ENCODE data around the gene KDM6B. TPM values are rescaled to one million over a fixed set of nuclear protein-coding genes. Genes with fewer than 3 reads are reported as not detected.

Gene KDM6B
- total RNA-seq, 1 donor from 2014 or later = 48.3 TPM

GRCh38 chr17:7854078-7854777, 20.2 kb downstream of the KDM6B start:
- H3K36me3 ChIP-seq = peaks cover 41% of the 10 kb centered on the region
- intact Hi-C loops (cut with DNase I) = no loop called here
- no peak for TF ChIP-seq CTCF (IDR thresholded peaks at IDR 0.05)
- no peak for ATAC-seq
- no peak overlapping the region for H3K27ac ChIP-seq
- peaks cover 28% of the 10 kb centered on the region for H3K4me1 ChIP-seq
- H3K9me3 ChIP-seq = no peaks in the 10 kb centered on the region
- H3K4me3 ChIP-seq = peak overlapping the region; percentile 73
- no peaks in the 10 kb centered on the region for H3K27me3 ChIP-seq
- peak; percentile 61 for DNase-seq

GRCh38 chr17:7854851-7855659, 21.0 kb downstream of the KDM6B start, which contains the start of gene TMEM88:
TSS of gene TMEM88 (plus strand) at chr17:7855066. CDS start at chr17:7855075, 9 bp downstream.
- Histone ChIP-seq H3K9me3 (no peaks in the 10 kb centered on the region), H3K4me1 (peaks cover 28% of the 10 kb centered on the region), H3K4me3 (peak within 1 kb of the TSS; percentile 73), H3K27ac (peak within 1 kb of the TSS; percentile 89), H3K36me3 (peaks cover 33% of the 10 kb centered on the region), H3K27me3 (no peaks in the 10 kb centered on the region)
- ATAC-seq (no peak), DNase-seq (peak; percentile 65)
- intact Hi-C loops (cut with DNase I) = no loop called here
- no peak for TF ChIP-seq CTCF (IDR thresholded peaks at IDR 0.05)

- Histone ChIP-seq H3K27ac (peak overlapping the region; percentile 89), H3K4me3 (peak overlapping the region; percentile 73), H3K4me1 (peaks cover 28% of the 10 kb centered on the region), H3K36me3 (peaks cover 27% of the 10 kb centered on the region), H3K9me3 (no peaks in the 10 kb centered on the region), H3K27me3 (no peaks in the 10 kb centered on the region)
- intact Hi-C loops (cut with DNase I) = no loop called here
- ATAC-seq (no peak), DNase-seq (no peak)
- TF ChIP-seq CTCF (IDR thresholded peaks at IDR 0.05) = no peak
Observed at GRCh38 chr17:7855660-7856010, 21.6 kb downstream of the KDM6B start.

- peak; percentile 72 for DNase-seq
- ATAC-seq = no peak
- H3K27ac ChIP-seq = peak overlapping the region; percentile 89
- H3K36me3 ChIP-seq = peaks cover 26% of the 10 kb centered on the region
- peaks cover 28% of the 10 kb centered on the region for H3K4me1 ChIP-seq
- H3K9me3 ChIP-seq = no peaks in the 10 kb centered on the region
- no peak for TF ChIP-seq CTCF (IDR thresholded peaks at IDR 0.05)
- H3K27me3 ChIP-seq = no peaks in the 10 kb centered on the region
- intact Hi-C loops (cut with DNase I) = no loop called here
- peak overlapping the region; percentile 73 for H3K4me3 ChIP-seq
Observed at GRCh38 chr17:7856011-7856810, 22.2 kb downstream of the KDM6B start.

GRCh38 chr17:7856811-7857712, 23.0 kb downstream of the KDM6B start, which contains the start of gene NAA38:
TSS of gene NAA38 (minus strand) at chr17:7857559. CDS start at chr17:7857463, 96 bp downstream.
- peaks cover 25% of the 10 kb centered on the region for H3K4me1 ChIP-seq
- H3K4me3 ChIP-seq = peak within 1 kb of the TSS; percentile 73
- TF ChIP-seq CTCF (IDR thresholded peaks at IDR 0.05) = peak; percentile 43
- peak within 1 kb of the TSS; percentile 89 for H3K27ac ChIP-seq
- ATAC-seq (peak; percentile 89), DNase-seq (peak; percentile 98)
- H3K36me3 ChIP-seq = peaks cover 22% of the 10 kb centered on the region
- H3K9me3 ChIP-seq = no peaks in the 10 kb centered on the region
- H3K27me3 ChIP-seq = no peaks in the 10 kb centered on the region
- intact Hi-C loops (cut with DNase I) = no loop called here

Data from upper lobe of right lung (tissue), 1 donor.